Measurements from ENCODE around the gene C19orf73.
A peak's percentile ranks its signal among the peaks of the same experiment; 100 is the strongest.

C19orf73 gene, protein sequence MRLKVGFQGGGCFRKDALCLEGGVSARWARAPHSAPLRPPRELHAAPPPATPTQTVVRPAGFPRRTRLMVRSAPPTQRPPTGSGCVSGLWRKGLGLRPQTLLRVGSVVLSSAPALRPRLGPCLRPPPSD

DNA sequence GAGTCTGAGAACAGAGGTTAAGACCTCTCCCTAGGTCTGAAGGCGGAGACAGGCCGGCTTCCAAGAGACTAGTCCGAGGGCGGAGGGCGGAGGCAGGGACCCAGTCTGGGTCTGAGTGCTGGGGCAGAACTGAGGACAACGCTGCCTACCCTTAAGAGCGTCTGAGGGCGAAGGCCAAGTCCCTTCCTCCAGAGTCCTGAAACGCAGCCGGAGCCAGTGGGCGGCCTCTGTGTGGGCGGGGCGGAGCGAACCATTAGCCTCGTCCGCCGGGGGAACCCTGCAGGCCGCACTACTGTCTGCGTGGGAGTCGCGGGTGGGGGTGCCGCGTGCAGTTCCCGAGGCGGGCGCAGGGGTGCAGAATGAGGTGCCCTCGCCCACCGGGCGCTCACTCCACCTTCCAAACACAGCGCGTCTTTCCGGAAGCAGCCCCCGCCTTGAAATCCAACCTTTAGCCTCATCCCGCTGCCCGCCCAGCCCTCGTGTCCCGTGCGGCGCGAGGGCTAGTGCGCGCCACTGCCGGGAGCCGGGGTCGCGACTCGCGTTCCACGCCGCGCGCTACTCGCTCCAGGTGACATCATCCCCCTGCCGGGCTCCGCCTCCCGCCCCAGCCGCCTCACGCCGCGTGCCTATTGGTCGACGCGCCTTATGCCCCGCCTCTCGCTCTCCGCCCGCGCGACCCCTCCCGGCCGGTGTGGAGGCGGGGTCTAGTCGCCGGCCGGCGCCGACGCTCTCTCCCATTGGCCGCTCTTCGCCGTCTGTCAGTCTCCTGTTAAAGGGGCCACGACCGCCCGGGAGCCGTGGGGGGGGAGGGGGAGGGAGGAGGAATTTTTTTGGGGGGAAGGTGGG lies at the start of gene C19orf73:
C19orf73 (minus strand) TSS at position 579 of the 846 bp plus-strand sequence; CDS start at position 458, 121 bp downstream.
- peak; percentile 86 to 92 for DNase-seq (ENCODE audit: extremely low read depth in 1 of 2, low read depth in 1 of 2)

DNA sequence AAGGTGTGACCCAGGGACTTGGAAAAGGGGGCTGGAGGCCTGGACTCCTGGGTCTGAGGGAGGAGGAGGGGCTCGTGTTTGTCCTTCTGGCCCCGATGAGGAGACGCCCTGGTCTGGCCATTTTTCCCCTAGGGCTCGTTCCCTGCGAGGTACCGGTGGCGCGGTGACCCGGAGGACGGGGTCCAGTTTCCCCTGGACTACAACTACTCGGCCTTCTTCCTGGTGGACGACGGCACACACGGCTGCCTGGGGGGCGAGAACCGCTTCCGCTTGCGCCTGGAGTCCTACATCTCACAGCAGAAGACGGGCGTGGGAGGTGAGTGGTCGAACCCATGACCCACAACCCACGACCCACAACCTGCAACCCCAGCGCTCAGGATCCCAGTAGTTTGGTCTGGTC lies 49.5 kb upstream of the C19orf73 start:
- DNase-seq (ENCODE audit: extremely low read depth in 1 of 2, low read depth in 1 of 2): no peak

DNA sequence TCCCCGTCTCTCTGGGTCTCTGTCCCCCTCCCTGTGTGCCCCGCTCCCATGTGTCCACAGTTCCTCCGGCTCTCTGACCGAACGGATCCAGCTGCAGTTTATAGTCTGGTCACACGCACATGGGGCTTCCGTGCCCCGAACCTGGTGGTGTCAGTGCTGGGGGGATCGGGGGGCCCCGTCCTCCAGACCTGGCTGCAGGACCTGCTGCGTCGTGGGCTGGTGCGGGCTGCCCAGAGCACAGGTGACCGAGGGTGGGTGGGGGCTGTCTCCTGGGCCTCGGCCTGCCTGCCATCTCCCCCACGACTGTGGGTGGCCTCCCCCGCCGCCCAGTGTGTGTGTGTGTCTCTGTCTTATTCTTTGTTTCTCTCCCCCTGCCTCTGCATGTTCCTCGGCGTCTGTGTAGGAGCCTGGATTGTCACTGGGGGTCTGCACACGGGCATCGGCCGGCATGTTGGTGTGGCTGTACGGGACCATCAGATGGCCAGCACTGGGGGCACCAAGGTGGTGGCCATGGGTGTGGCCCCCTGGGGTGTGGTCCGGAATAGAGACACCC lies 49.0 kb upstream of the C19orf73 start:
- no peak for DNase-seq (ENCODE audit: extremely low read depth in 1 of 2, low read depth in 1 of 2)

DNA sequence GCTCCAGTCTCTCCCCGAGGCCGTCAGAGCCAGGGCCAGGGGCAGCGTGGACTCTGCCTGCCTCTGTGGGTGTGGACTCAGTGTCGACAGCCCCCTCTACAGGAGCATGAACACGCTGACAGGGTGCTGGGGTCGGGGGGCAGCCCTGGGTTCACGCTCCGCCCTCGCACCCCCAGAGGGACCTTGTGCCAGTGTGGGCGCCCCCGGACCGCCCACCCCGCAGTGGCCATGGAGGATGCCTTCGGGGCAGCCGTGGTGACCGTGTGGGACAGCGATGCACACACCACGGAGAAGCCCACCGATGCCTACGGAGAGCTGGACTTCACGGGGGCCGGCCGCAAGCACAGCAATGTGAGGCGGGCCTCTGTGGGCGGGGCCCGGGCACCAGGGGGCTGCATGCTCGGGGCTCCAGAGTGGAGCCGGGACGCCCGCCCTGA lies 46.9 kb upstream of the C19orf73 start:
- DNase-seq (ENCODE audit: extremely low read depth in 1 of 2, low read depth in 1 of 2): no peak

DNA sequence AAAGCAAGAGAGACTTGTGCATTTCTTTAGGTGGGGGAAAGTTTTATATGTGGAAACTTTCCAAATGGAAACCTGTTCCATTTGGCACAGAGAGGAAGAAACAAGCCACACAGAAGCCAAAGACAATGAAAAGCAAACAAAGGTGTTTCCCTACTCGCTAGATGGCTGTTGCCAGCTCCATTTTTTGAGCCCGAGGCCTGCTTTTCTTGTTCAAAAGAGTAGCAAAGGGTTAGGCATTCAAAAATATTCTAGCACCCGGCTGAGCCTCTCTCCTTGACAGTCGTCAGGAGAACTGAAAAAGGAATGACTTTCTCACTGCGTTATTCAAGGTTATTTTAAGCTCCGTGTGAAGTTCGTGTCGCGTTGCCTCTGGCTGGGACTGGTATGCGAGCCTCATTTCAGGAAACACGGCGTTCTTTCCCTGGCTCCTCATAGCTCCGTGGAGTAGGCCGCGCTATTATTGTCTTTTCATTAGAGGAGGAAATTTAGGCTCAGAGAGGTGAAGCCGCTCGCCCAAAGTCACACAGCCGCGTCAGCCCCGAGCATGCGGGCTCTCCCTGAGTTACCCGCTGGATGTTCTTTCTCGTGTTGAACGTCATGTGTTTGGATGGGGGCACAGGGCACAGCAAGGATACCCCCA lies 46.3 kb upstream of the C19orf73 start:
- no peak for DNase-seq (ENCODE audit: extremely low read depth in 1 of 2, low read depth in 1 of 2)

DNA sequence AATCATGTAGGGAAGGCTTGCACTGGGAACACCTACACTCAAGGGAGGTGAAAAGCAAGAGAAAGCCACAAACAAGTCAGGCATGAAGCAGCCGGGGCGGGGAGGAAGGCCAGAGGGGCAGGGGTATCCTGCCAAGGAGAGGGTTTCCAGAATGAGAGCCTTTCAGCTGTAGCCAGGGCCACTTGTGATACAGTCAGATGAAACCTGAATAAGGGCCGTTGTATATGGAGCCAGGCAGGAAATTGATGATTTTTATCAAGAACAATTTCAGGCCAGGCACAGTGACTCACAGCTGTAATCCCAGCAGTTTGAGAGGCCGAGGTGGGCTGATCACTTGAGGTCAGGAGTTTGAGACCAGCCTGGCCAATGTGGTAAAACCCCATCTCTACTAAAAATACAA lies 43.0 kb upstream of the C19orf73 start:
- no peak for DNase-seq (ENCODE audit: extremely low read depth in 1 of 2, low read depth in 1 of 2)

DNA sequence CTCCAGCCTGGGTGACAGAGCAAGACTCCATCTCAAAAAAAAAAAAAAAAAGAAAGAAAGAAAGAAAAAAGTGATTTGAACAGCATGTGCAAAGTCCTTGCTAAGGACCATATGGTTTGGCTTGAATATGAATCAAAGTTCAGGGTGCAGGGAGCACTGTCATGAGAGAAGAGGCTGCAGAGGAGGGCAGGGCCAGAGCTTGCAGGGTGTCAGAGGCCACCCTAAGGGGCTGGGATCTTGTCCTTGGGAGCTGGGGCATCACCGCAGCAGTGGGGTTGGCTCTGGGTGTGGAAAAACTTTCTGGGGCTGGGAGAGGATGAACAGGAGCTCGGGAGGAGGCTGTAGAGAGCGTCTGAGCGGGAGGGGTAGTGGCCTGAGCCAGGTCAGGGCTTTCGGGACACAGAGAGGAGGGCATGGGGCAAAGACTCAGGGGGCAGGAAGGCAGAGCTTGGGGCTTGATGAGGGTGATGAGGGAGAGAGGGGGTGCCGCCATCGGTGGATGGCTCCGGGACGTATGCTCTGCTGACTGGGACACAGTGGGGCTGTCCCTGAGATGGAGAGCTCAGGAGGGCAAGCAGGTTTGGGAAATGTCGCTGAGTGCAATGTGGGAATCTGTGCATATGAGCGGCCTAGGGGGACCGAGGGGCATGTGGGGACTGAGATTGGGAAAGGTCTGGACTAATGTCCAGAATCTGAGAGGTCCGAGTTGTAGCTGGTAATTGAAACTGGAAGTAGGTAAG lies 41.7 kb upstream of the C19orf73 start:
- DNase-seq (ENCODE audit: extremely low read depth in 1 of 2, low read depth in 1 of 2): no peak

DNA sequence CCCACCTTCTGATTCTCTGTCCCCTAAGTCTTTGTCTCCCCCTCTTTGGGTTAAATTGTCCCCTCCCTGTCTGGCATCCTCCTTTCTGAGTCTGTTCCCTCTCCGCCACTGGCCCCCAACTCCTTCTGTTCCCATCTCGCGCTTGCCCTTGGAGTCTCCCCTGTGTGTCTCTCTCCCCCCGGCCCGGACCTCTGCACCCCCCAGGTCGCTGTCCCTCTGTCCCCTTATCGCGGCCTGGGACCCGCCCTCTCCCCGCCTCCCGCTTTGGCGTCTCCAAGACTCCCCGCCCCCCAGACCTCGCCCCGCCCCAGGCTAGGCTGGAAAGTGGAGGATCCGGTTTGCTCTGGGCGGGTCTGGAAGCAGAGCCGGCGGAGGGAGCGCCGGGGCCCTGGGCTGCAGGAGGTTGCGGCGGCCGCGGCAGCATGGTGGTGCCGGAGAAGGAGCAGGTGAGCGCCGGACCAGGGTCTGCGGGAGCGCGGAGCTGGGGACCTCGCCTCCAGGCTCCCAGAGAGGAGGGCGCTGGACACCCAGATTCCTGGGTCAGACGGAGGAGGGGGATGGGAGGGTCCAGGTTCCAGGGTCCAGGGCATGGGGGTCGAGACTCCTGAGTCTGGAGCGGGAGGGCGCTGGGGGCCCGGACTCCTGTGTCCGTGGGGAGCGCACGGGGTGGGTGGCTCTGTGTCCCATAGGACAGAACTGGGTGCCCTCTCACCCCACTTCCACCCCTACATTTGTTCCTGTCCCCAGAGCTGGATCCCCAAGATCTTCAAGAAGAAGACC lies 38.7 kb upstream of the C19orf73 start, which contains the start of gene TRPM4:
TRPM4 (plus strand) TSS at position 348 of the 780 bp plus-strand sequence; CDS start at position 423, 75 bp downstream.
- DNase-seq (ENCODE audit: extremely low read depth in 1 of 2, low read depth in 1 of 2): no peak

DNA sequence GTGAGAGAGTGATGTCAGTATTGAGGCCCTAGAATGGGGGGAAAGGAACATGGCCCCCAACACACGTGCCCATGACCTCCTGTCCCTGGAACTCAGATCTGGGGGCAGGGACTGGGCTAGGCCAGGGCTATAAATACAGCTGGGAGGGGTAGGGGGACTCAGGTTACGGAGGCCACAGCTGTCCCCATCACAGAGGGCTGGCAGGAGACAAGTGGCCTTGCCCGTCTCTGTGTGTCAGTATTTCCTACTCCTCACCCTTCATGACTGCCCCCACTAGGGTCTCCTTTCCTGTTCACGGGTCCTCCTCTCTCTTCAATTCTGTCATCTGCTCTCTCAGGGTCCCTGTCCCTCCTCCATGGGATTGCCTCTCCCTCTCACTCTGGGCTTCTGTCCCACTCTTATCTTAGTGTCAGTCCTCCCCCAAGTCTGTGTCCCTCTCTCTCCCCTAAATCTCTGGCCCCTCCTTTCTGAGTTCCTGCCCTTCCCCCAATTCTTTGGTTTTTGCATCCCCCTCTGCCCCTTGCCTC lies 36.9 kb upstream of the C19orf73 start:
- no peak for DNase-seq (ENCODE audit: extremely low read depth in 1 of 2, low read depth in 1 of 2)

DNA sequence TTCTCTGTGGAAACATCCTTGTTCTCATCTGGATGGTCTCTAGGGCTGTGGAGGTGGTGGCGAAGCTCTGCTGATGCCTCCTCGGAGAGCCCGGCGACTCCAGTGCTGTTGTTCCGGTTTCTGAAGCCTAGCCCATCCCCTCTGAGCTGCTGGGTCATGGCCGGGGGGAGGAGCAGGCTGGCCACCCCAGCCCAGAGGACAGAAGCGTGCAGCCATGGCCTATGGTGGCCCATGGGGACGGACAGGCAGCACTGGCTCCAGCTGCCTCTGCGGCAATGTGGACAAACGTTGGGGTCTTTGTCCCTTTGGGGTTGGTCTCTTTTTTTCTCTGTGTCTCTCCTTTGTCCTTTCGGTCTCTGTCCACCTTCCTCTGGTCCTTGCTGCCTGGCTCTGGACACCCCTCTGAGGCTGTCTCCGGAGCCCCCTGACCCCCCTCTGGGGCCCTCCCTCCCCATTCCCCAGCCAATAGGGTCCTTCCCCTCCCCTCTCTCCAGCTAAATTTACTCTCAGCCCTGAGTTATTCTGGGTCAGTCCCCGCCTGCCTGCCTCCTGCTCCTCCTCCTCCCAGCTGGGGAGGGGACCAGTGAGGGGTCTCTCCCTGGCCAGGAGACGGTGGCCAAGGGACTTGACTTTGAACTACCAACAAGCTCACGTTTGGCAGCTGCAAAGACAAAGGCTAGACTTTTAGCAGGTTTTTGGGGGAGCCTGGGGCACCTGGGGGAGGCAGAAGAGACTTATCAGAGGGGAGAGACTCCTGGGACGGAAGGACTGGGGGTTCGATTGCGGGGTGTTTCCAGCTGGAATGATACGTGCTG lies 36.3 kb upstream of the C19orf73 start, which contains the start of gene HRC:
HRC (minus strand) TSS at position 392 of the 815 bp plus-strand sequence; CDS start at position 233, 159 bp downstream.
- no peak for DNase-seq (ENCODE audit: extremely low read depth in 1 of 2, low read depth in 1 of 2)

DNA sequence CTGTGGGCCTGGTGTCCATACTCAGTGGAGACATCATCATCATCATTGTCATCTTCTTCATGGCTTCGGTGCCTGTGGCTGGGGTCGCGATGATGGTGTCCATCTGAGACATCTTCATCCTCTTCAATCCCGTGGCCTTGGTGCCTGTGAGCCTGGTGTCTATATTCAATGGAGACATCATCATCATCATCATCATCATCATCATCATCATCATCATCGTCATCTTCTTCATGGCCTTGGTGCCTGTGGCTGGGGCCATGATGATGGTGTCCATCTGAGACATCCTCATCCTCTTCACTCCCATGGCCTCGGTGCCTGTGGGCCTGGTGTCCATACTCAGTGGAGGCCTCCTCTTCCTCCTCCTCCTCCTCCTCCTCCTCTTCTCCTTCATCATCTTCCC lies 35.3 kb upstream of the C19orf73 start:
- no peak for DNase-seq (ENCODE audit: extremely low read depth in 1 of 2, low read depth in 1 of 2)

DNA sequence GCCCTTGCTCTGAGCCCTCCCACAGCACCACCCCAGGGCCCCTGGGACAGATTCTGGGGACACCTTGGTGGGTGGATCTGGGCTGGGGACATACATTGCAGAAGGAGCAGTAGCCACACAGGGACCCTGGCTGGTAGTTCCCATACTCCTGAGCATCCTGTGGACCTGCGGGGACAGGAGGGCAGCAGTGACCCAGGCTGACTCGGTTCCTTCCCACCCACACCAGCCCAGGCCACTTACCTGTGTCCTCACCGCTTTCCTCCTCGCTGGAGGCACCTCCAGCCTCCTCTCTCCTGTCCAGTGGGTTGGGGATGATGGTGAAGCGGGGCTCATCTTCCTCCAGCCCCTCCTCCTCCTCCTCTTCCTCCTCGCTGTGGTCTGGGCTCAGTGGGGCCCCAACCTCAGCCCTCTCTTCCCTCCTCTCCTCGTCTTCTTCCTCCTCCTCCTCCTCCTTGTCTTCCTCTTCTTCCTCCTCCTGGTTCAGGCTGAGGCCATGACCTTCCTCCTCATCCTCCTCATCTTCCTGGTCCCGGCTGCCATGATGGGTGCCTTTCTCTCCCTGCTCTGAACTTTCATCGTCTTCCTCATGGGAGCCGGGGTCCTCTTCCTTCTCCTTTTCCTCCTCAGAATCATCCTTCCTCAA lies 34.3 kb upstream of the C19orf73 start:
- DNase-seq (ENCODE audit: extremely low read depth in 1 of 2, low read depth in 1 of 2): no peak

DNA sequence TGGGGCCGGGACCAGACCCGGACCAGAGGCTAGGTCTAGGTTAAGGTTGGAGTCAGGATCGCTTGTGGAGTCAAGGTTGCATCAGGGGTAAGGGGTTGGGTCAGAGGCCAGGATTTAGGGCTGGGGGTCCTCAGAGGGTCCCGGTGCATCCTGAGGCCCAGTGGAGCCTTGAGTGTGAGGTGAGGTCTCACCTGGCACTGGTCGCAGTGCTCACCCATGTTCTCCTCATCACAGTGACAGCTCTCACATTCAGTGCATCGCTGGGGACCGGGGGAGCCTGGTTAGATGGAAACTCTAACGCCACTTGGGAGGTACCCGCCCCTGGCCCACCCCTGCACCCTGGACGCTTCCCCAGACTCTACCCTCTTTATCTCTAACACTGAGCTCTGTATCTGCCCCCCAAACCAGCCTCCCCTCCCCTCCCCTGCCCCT lies 33.2 kb upstream of the C19orf73 start:
- DNase-seq (ENCODE audit: extremely low read depth in 1 of 2, low read depth in 1 of 2): no peak

DNA sequence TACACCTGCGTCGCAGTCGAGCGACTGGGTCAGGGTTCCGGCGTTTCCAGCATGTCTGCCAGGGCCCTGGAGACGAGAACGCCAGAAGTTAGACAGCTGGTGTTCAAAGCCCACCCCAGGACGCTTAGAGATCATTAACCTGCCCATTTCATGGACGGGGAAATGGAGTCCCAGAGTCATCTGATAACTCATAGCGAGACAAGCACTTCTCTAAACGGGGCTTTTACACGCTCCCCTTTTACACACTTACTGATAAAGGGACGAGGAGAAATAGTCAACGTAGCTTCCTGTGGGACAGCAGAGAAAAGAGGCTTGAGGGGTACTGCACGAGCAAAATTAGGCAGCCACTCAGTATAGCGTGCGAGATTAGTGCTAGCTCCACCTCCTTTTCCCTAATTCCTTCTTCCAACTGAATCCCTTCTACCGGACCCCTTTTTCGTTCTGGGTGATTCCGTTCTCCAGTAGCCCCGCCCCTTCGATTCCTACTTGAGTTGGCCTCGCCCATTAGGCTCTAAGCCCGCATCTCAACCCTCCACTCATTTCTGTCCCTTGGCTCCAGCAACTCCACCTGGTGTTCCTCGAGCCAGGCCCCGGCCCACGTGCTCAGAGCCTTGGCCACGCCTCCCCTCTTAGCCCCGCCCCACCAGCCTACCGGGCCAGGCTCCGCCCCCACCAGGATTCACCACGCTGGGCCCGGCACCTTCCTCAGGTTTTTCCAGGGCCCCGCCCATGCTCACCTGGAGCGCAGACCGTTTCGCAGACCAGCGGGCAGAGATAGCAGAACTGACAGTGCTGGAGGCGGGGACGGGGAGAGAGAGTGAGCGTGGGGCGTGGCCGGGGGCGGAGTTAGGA lies 32.5 kb upstream of the C19orf73 start:
- DNase-seq (ENCODE audit: extremely low read depth in 1 of 2, low read depth in 1 of 2): no peak

DNA sequence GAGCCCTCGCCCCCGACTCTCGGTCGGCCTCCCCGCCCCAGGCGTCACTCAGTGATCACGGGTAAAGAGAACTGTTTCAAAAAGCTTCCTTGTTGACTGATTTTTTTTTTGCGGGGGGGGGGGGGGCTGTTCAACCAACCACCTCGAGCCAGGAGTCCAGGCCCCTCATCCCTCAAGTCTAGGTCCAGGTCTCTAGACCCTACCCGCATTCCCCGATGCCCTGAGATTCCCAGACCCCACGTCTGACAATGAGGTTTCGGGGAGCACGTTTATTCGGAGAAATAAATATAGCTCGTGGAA lies 32.0 kb upstream of the C19orf73 start:
- no peak for DNase-seq (ENCODE audit: extremely low read depth in 1 of 2, low read depth in 1 of 2)

DNA sequence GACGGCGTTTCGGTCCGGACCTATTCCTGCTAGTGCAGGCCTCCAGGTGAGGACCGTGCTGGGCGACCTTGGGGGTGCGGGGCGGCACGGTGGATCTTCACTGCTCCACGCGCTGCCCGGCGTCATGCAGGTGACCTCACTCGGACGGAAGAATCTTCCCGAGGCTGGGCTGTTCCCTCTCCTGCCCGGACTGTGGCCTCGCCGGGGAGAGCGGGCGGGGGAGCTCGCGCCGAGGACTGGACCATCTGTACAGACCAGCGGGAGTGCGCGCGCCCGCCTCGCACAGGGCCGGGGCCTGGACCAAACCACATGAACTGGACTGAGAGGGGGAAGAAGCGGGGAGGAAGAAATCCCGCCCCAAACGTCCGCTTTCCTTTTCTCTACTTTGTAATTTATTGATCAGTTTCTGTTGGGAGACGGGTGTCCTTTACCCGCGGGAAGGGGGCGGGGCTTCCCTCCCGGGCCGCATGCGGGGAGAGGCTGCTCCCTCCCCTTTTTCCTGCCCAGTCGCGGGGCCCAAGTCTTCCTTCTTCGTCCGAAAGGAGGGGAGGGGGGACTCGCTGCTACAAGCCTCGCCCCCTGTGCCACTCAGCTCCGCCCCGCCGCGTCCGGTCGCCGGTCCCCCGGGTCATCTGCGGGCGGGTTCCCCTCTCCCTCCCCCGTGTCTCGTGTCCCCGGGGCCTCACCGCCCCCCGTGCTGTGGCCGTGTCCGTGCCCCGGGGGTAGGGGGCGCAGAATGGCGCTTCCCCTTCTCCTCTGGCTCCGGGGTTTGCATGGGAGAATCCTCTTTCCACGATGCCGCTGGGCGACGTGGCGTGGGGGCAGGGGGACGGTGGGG lies 31.4 kb upstream of the C19orf73 start:
- DNase-seq (ENCODE audit: extremely low read depth in 1 of 2, low read depth in 1 of 2): peak in 1 of 2 donors; percentile 28

DNA sequence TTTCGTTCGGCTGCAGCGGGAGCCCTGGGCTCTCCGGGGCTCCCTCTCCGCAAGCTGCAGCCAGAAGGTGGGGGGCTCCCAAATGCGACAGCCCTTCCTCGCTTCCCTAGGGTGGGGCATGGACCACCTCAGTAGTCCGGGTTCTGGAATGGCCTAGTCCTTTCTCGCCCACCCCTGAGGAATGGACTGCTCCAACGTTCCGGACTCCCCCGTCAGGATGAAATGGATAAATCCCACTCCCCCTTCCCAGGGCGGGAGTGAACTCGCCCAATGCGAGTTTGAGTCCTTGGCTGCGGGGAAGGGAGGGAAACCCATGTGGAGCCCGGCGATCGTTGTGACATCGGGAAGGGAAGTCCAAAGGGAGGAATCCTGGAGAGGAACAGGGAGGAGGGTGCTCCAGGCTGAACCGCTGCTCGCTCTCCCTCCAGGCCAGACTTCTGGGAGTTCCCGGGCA lies 30.7 kb upstream of the C19orf73 start:
- DNase-seq (ENCODE audit: extremely low read depth in 1 of 2, low read depth in 1 of 2): no peak
